ENCODE results near the gene JAK1. TPM values are rescaled to one million over a fixed set of nuclear protein-coding genes. Genes with fewer than 3 reads are reported as not detected.

JAK1 gene
- total and polyA plus RNA-seq, 9 of the 15 experiments (the other 6 are each of a cell fraction or from before 2014, with no cell fraction given): 9.7 to 44.1 (median 42.5) TPM

- TF ChIP-seq, protein P1, sequence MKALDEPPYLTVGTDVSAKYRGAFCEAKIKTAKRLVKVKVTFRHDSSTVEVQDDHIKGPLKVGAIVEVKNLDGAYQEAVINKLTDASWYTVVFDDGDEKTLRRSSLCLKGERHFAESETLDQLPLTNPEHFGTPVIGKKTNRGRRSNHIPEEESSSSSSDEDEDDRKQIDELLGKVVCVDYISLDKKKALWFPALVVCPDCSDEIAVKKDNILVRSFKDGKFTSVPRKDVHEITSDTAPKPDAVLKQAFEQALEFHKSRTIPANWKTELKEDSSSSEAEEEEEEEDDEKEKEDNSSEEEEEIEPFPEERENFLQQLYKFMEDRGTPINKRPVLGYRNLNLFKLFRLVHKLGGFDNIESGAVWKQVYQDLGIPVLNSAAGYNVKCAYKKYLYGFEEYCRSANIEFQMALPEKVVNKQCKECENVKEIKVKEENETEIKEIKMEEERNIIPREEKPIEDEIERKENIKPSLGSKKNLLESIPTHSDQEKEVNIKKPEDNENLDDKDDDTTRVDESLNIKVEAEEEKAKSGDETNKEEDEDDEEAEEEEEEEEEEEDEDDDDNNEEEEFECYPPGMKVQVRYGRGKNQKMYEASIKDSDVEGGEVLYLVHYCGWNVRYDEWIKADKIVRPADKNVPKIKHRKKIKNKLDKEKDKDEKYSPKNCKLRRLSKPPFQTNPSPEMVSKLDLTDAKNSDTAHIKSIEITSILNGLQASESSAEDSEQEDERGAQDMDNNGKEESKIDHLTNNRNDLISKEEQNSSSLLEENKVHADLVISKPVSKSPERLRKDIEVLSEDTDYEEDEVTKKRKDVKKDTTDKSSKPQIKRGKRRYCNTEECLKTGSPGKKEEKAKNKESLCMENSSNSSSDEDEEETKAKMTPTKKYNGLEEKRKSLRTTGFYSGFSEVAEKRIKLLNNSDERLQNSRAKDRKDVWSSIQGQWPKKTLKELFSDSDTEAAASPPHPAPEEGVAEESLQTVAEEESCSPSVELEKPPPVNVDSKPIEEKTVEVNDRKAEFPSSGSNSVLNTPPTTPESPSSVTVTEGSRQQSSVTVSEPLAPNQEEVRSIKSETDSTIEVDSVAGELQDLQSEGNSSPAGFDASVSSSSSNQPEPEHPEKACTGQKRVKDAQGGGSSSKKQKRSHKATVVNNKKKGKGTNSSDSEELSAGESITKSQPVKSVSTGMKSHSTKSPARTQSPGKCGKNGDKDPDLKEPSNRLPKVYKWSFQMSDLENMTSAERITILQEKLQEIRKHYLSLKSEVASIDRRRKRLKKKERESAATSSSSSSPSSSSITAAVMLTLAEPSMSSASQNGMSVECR (CRISPR knock-in tag; IDR thresholded peaks at IDR 0.05): no peak
- TF ChIP-seq SIN3B (IDR thresholded peaks at IDR 0.05; ENCODE audit: low read depth): no peak
- TF ChIP-seq RBM39 (optimal IDR thresholded peaks at IDR 0.05; ENCODE audit: low read depth, low read length): no peak
- no peak for TF ChIP-seq RBBP5 (IDR thresholded peaks at IDR 0.05; ENCODE audit: borderline replicate concordance, insufficient read depth, low read length, poor library complexity, severe bottlenecking)
- peak; percentile 69 for TF ChIP-seq BRD9 (IDR thresholded peaks at IDR 0.05; ENCODE audit: low read depth, partially characterized antibody)
- TF ChIP-seq, protein P2, sequence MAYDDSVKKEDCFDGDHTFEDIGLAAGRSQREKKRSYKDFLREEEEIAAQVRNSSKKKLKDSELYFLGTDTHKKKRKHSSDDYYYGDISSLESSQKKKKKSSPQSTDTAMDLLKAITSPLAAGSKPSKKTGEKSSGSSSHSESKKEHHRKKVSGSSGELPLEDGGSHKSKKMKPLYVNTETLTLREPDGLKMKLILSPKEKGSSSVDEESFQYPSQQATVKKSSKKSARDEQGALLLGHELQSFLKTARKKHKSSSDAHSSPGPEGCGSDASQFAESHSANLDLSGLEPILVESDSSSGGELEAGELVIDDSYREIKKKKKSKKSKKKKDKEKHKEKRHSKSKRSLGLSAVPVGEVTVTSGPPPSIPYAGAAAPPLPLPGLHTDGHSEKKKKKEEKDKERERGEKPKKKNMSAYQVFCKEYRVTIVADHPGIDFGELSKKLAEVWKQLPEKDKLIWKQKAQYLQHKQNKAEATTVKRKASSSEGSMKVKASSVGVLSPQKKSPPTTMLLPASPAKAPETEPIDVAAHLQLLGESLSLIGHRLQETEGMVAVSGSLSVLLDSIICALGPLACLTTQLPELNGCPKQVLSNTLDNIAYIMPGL (CRISPR knock-in tag; IDR thresholded peaks at IDR 0.05): no peak
- TF ChIP-seq, protein P3, sequence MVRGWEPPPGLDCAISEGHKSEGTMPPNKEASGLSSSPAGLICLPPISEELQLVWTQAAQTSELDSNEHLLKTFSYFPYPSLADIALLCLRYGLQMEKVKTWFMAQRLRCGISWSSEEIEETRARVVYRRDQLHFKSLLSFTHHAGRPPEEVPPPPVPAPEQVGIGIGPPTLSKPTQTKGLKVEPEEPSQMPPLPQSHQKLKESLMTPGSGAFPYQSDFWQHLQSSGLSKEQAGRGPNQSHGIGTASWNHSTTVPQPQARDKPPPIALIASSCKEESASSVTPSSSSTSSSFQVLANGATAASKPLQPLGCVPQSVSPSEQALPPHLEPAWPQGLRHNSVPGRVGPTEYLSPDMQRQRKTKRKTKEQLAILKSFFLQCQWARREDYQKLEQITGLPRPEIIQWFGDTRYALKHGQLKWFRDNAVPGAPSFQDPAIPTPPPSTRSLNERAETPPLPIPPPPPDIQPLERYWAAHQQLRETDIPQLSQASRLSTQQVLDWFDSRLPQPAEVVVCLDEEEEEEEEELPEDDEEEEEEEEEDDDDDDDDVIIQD (CRISPR knock-in tag; IDR thresholded peaks at IDR 0.05): no peak
- no peak for TF ChIP-seq BRF2 (IDR thresholded peaks at IDR 0.05; ENCODE audit: borderline replicate concordance, insufficient read depth, insufficient read length)
- no peak for TF ChIP-seq POLR2G (IDR thresholded peaks at IDR 0.05; ENCODE audit: low read depth, low read length)
- TF ChIP-seq FOSL1 (tag; conservative IDR thresholded peaks at IDR 0.05): peak; percentile 87
- no peak for TF ChIP-seq HDAC6 (IDR thresholded peaks at IDR 0.05; ENCODE audit: low read depth, low read length)
- TF ChIP-seq ZKSCAN8 (CRISPR knock-in tag; IDR thresholded peaks at IDR 0.05): no peak
- no peak for TF ChIP-seq PML (IDR thresholded peaks at IDR 0.05; ENCODE audit: low read length)
- TF ChIP-seq THRAP3 (IDR thresholded peaks at IDR 0.05; ENCODE audit: borderline replicate concordance): no peak
- TF ChIP-seq MCM5 (IDR thresholded peaks at IDR 0.05; ENCODE audit: low read depth): no peak
Observed at GRCh38 chr1:64948905-64949833, 17.2 kb downstream of the JAK1 start (continued).

Measured in K562 (cell line).